OCI-LY3 (cell line): ENCODE data around the gene SKOR1.

ENCODE experiments used
- CTCF ChIP-seq: fragments of 200-600, 300-600 bp; sonication (generic); IDR thresholded peaks from 2 replicates; pipeline ENCODE4 v1.5.1; 2014; ENCODE audit warnings: antibody characterized with exemption, low read length, low read depth
- EZH2phosphoT487 ChIP-seq: fragments of 200-600 bp; shearing (Covaris generic); IDR thresholded peaks from 2 replicates; pipeline ENCODE4 v1.6.1; 2018; ENCODE audit warnings: antibody characterized with exemption, mixed run types, low read depth

- TF ChIP-seq CTCF (no peak), EZH2phosphoT487 (no peak)
Observed at GRCh38 chr15:67775998-67776397, 49.3 kb upstream of the SKOR1 start.
